DND-41 (cell line): ENCODE measurements around the gene TRAP1.

ENCODE experiments used
- EZH2 ChIP-seq: IDR thresholded peaks from 3 replicates; pipeline ENCODE4 v1.6.1; 2012; ENCODE audit warnings: borderline replicate concordance, low read depth, mild to moderate bottlenecking, moderate library complexity, low read length, inconsistent platforms; ENCODE audit not compliant: severe bottlenecking
- TF ChIP-seq, protein P1 (sequence below): IDR thresholded peaks from 2 replicates; pipeline ENCODE4 v1.5.1; 2012; ENCODE audit warnings: borderline replicate concordance, low read length, moderate library complexity, mild to moderate bottlenecking; ENCODE audit not compliant: poor library complexity, severe bottlenecking; ENCODE audit errors: extremely low read depth

DNA sequence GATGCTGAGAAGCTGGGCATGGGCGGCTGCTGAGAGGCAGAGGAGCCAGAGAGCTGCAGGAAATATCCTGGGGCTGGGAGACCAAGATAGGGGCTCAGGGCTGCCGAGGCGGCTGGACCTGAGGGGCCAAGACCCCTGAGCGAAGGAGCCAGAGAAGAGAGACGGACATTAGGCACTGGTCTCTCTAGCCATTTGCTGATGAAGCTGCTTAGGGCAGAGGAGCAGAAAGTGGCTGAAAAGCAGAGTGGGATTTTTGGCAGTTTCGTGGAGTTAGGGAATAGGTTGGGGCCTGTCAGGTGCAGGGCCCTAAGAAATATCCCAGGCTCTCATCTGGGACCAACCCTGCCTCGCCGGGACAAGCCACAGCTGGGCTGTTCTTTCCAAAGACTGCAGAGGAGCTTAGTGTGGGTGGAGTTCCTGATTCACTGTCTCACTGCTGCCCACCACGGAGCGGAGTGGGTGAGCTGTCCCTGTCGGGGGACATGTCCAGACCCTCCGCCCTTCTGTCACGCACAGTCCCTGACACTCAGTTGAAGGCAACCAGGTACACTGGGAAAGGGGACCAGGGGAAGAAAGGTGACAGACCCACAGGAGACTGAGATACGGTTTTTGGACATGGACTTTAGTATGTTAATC is 74.1 kb downstream of the TRAP1 start:
- TF ChIP-seq, protein P1, sequence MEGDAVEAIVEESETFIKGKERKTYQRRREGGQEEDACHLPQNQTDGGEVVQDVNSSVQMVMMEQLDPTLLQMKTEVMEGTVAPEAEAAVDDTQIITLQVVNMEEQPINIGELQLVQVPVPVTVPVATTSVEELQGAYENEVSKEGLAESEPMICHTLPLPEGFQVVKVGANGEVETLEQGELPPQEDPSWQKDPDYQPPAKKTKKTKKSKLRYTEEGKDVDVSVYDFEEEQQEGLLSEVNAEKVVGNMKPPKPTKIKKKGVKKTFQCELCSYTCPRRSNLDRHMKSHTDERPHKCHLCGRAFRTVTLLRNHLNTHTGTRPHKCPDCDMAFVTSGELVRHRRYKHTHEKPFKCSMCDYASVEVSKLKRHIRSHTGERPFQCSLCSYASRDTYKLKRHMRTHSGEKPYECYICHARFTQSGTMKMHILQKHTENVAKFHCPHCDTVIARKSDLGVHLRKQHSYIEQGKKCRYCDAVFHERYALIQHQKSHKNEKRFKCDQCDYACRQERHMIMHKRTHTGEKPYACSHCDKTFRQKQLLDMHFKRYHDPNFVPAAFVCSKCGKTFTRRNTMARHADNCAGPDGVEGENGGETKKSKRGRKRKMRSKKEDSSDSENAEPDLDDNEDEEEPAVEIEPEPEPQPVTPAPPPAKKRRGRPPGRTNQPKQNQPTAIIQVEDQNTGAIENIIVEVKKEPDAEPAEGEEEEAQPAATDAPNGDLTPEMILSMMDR = no peak
- TF ChIP-seq EZH2 = no peak
